Measurements from ENCODE around the gene DHRS11. TPM values are rescaled to one million over a fixed set of nuclear protein-coding genes. Genes with fewer than 3 reads are reported as not detected.
A peak's percentile ranks its signal among the peaks of the same experiment; 100 is the strongest.

The DHRS11 gene
- total RNA-seq, 6 experiments from 2014 or later = 8.4 to 11.3 (median 10.6) TPM

GRCh38 chr17:36608280-36608679 lies 16.6 kb downstream of the DHRS11 start:
- H3K9me3 Mint-ChIP-seq = no peaks in the 10 kb centered on the region
- peak overlapping the region; percentile 59 for H3K27ac Mint-ChIP-seq
- H3K4me3 Mint-ChIP-seq = no peak overlapping the region
- H3K4me1 Mint-ChIP-seq (ENCODE audit: low read depth) = peaks cover 62% of the 10 kb centered on the region
- DNase-seq = no peak
- peaks cover 3% of the 10 kb centered on the region; the same call in 1 of the 2 replicates for H3K27me3 Mint-ChIP-seq (ENCODE audit: insufficient read depth)
- TF ChIP-seq, protein P1, sequence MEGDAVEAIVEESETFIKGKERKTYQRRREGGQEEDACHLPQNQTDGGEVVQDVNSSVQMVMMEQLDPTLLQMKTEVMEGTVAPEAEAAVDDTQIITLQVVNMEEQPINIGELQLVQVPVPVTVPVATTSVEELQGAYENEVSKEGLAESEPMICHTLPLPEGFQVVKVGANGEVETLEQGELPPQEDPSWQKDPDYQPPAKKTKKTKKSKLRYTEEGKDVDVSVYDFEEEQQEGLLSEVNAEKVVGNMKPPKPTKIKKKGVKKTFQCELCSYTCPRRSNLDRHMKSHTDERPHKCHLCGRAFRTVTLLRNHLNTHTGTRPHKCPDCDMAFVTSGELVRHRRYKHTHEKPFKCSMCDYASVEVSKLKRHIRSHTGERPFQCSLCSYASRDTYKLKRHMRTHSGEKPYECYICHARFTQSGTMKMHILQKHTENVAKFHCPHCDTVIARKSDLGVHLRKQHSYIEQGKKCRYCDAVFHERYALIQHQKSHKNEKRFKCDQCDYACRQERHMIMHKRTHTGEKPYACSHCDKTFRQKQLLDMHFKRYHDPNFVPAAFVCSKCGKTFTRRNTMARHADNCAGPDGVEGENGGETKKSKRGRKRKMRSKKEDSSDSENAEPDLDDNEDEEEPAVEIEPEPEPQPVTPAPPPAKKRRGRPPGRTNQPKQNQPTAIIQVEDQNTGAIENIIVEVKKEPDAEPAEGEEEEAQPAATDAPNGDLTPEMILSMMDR (IDR thresholded peaks at IDR 0.05) = no peak
- peaks cover 23% of the 10 kb centered on the region; the same call in 1 of the 2 replicates for H3K36me3 Mint-ChIP-seq (ENCODE audit: low read depth)

- Mint-ChIP-seq H3K27me3 (ENCODE audit: insufficient read depth) (peaks cover 3% of the 10 kb centered on the region; the same call in 1 of the 2 replicates), H3K4me3 (no peak overlapping the region), H3K4me1 (ENCODE audit: low read depth) (peaks cover 59% of the 10 kb centered on the region), H3K36me3 (ENCODE audit: low read depth) (peaks cover 23% of the 10 kb centered on the region; the same call in 1 of the 2 replicates), H3K27ac (peak overlapping the region; percentile 53), H3K9me3 (no peaks in the 10 kb centered on the region)
- TF ChIP-seq, protein P1 (IDR thresholded peaks at IDR 0.05) = peak; percentile 66
- peak; percentile 60 for DNase-seq
Measured at GRCh38 chr17:36608794-36609497, 17.3 kb downstream of the DHRS11 start.

- no peak for DNase-seq
- Mint-ChIP-seq H3K4me1 (ENCODE audit: low read depth) (peaks cover 53% of the 10 kb centered on the region), H3K4me3 (no peak overlapping the region), H3K9me3 (no peaks in the 10 kb centered on the region), H3K27me3 (ENCODE audit: insufficient read depth) (peaks cover 3% of the 10 kb centered on the region; the same call in 1 of the 2 replicates), H3K27ac (no peak overlapping the region), H3K36me3 (ENCODE audit: low read depth) (peaks cover 23% of the 10 kb centered on the region; the same call in 1 of the 2 replicates)
- TF ChIP-seq, protein P1 (IDR thresholded peaks at IDR 0.05) = no peak
Measured at GRCh38 chr17:36609498-36609862, 17.8 kb downstream of the DHRS11 start.

GRCh38 chr17:36610474-36610873 lies 18.8 kb downstream of the DHRS11 start:
- H3K4me3 Mint-ChIP-seq = no peak overlapping the region
- peak overlapping the region; percentile 54; the same call in 1 of the 2 replicates for H3K27ac Mint-ChIP-seq
- DNase-seq = peak; percentile 29
- H3K36me3 Mint-ChIP-seq (ENCODE audit: low read depth) = peaks cover 21% of the 10 kb centered on the region; the same call in 1 of the 2 replicates
- H3K4me1 Mint-ChIP-seq (ENCODE audit: low read depth) = peaks cover 47% of the 10 kb centered on the region
- TF ChIP-seq, protein P1 (IDR thresholded peaks at IDR 0.05) = no peak
- H3K9me3 Mint-ChIP-seq = no peaks in the 10 kb centered on the region
- no peaks in the 10 kb centered on the region for H3K27me3 Mint-ChIP-seq (ENCODE audit: insufficient read depth)

GRCh38 chr17:36611345-36612072 lies 19.8 kb downstream of the DHRS11 start:
- no peaks in the 10 kb centered on the region; the same call in 1 of the 2 replicates for H3K27me3 Mint-ChIP-seq (ENCODE audit: insufficient read depth)
- H3K4me3 Mint-ChIP-seq = no peak overlapping the region
- peaks cover 39% of the 10 kb centered on the region for H3K4me1 Mint-ChIP-seq (ENCODE audit: low read depth)
- peaks cover 14% of the 10 kb centered on the region; the same call in 1 of the 2 replicates for H3K36me3 Mint-ChIP-seq (ENCODE audit: low read depth)
- peak; percentile 78 for DNase-seq
- TF ChIP-seq, protein P1 (IDR thresholded peaks at IDR 0.05) = no peak
- no peaks in the 10 kb centered on the region for H3K9me3 Mint-ChIP-seq
- H3K27ac Mint-ChIP-seq = peak overlapping the region; percentile 71
